Measurements from ENCODE around the gene WASL. TPM values are rescaled to one million over a fixed set of nuclear protein-coding genes. Genes with fewer than 3 reads are reported as not detected.
"Not testable (repeated sequence)": the region's sequence is repeated elsewhere in the genome, so short reads cannot be mapped to it uniquely, and the experiment has no call there.

WASL gene
- polyA plus RNA-seq (ENCODE audit: insufficient read length in 3 of 3), result 10 to 100 TPM; 67.6 to 71.6 (median 70.0) TPM
- long read RNA-seq, donor 1, full-length matches to known transcripts, result 4 of 64 reads
- long read RNA-seq, donor 1, partial matches to known transcripts, result 60 of 64 reads
- long read RNA-seq, donor 1, other reads (novel, unspliced or antisense), result 0 of 64 reads
- long read RNA-seq, donor 2, full-length matches to known transcripts, result 7 of 20 reads
- long read RNA-seq, donor 2, partial matches to known transcripts, result 13 of 20 reads
- long read RNA-seq, donor 2, other reads (novel, unspliced or antisense), result 0 of 20 reads
- long read RNA-seq, donor 3, full-length matches to known transcripts, result 2 of 23 reads
- long read RNA-seq, donor 3, partial matches to known transcripts, result 21 of 23 reads
- long read RNA-seq, donor 3, other reads (novel, unspliced or antisense), result 0 of 23 reads
- long read RNA-seq, donor 4, full-length matches to known transcripts, result 8 of 14 reads
- long read RNA-seq, donor 4, partial matches to known transcripts, result 6 of 14 reads
- long read RNA-seq, donor 4, other reads (novel, unspliced or antisense), result 0 of 14 reads
- long read RNA-seq, donor 5, full-length matches to known transcripts, result 3 of 17 reads
- long read RNA-seq, donor 5, partial matches to known transcripts, result 14 of 17 reads
- long read RNA-seq, donor 5, other reads (novel, unspliced or antisense), result 0 of 17 reads
- long read RNA-seq, donor 6, full-length matches to known transcripts, result 10 of 29 reads
- long read RNA-seq, donor 6, partial matches to known transcripts, result 19 of 29 reads
- long read RNA-seq, donor 6, other reads (novel, unspliced or antisense), result 0 of 29 reads
- long read RNA-seq, donor 7, full-length matches to known transcripts, result 4 of 55 reads
- long read RNA-seq, donor 7, partial matches to known transcripts, result 51 of 55 reads
- long read RNA-seq, donor 7, other reads (novel, unspliced or antisense), result 0 of 55 reads
- long read RNA-seq, donor 8, full-length matches to known transcripts, result 3 of 9 reads
- long read RNA-seq, donor 8, partial matches to known transcripts, result 6 of 9 reads
- long read RNA-seq, donor 8, other reads (novel, unspliced or antisense), result 0 of 9 reads
- long read RNA-seq, donor 9, full-length matches to known transcripts, result 7 of 33 reads
- long read RNA-seq, donor 9, partial matches to known transcripts, result 26 of 33 reads
- long read RNA-seq, donor 9, other reads (novel, unspliced or antisense), result 0 of 33 reads
- long read RNA-seq, donor 10, full-length matches to known transcripts, result 4 of 34 reads
- long read RNA-seq, donor 10, partial matches to known transcripts, result 30 of 34 reads
- long read RNA-seq, donor 10, other reads (novel, unspliced or antisense), result 0 of 34 reads
- long read RNA-seq, donor 11, full-length matches to known transcripts, result 4 of 36 reads
- long read RNA-seq, donor 11, partial matches to known transcripts, result 32 of 36 reads
- long read RNA-seq, donor 11, other reads (novel, unspliced or antisense), result 0 of 36 reads
- long read RNA-seq, donor 12, full-length matches to known transcripts, result 6 of 26 reads
- long read RNA-seq, donor 12, partial matches to known transcripts, result 20 of 26 reads
- long read RNA-seq, donor 12, other reads (novel, unspliced or antisense), result 0 of 26 reads
- long read RNA-seq, donor 13, full-length matches to known transcripts, result 2 of 16 reads
- long read RNA-seq, donor 13, partial matches to known transcripts, result 14 of 16 reads
- long read RNA-seq, donor 13, other reads (novel, unspliced or antisense), result 0 of 16 reads
- long read RNA-seq, donor 14, full-length matches to known transcripts, result 6 of 74 reads
- long read RNA-seq, donor 14, partial matches to known transcripts, result 68 of 74 reads
- long read RNA-seq, donor 14, other reads (novel, unspliced or antisense), result 0 of 74 reads
- long read RNA-seq, donor 15, full-length matches to known transcripts, result 9 of 40 reads
- long read RNA-seq, donor 15, partial matches to known transcripts, result 31 of 40 reads
- long read RNA-seq, donor 15, other reads (novel, unspliced or antisense), result 0 of 40 reads
- long read RNA-seq, donor 16, full-length matches to known transcripts, result 10 of 29 reads
- long read RNA-seq, donor 16, partial matches to known transcripts, result 19 of 29 reads
- long read RNA-seq, donor 16, other reads (novel, unspliced or antisense), result 0 of 29 reads

DNA sequence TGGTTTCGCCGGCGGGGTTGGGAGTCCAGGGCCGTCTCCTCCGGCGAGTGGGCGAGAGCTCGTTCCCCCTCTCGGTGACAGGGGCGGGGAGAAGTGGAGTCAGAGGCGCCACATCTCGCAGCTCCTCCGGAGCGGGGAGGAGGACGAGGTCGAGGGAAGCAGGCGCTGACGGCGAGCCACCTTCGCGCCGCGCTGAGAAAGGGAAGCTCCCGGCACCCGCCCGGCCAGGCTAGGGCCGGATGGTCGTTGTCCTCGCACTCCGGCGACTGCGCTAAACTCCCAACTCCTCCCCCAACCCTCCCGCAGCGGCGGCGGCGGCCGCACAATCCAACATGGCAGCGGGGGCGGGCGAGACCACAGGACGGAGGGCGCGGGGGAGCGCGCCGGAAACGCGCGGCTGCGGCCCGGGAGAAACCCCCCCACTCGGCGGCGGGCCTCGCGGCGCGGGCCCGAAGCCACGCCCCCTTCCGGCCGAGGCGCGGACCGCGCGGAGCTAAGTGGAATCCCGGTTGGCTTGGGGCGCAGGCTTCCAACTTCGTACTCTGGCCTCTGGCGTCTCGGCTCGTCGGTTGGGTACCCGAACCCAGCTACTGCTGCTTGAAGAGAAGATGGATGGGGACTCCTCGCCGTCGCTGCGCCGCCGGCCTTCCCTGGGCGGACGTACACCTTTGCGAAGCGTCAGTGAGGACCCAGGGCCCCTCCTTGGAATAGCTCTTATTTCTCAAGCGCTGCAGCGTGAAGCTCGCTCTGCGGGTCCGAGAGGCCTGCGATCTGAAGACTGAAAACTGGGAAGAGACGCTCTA lies at the start of gene WASL:
Gene WASL, minus strand, starts transcription at position 270 of the 803 bp plus-strand sequence. Its CDS starts 269 bp downstream, at position 1.
- peak; percentile 92 for DNase-seq

DNA sequence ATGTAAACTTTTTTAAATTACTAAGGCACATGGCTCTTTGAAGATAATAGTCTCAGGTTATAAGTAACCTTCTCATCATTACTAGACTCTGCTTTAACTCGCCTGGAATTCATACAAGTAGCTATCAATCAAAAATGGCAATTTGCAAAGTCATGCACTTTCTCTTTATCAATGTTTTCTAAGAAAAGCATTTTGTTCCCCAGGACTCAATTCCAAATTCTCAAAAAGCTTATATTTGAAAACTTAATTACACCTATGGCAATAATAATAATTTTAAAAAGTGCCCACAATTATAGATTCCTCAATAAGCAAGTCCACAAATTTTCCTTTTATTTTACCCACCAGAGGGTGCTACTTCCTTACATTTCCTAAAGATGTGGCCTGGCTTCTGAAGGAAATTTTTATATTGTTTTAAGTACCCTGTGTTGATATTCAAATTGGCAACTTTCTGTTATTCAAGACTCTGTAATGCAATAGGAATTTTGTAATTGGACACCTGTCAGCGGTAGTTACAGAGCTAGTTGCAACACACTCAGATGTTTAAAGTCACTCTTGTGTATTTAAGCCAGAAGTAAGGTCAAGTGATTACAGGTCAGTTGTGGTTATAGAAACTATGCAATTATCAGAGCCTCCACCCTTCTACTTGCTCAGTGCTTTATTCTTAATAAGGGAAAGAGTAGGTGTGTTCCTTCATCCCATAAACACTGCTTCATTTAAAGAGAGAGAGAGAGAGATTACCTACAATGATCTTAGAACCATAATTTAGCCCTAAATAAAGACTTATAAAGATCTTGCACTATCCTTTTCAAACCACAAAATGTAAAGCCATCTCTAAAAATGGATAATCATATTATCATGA lies 49.1 kb upstream of the WASL start:
- DNase-seq, result peak; percentile 50

DNA sequence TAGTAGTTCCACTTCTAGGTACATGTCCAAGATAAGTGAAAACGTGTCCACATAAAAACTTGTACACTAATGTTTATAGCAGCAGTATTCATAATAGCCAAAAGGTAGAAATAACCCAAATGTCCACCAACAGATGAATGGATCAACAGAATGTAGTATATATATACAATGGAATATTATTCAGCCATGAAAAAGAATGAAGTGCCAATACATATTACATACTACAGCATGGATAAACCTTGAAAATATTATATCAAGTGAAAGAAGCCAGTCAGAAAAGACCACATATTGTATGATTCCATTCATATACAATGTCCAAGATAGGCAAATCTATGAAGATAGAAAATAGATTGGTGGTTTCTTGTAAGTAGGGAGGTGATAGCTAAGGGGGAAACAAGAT lies 47.8 kb upstream of the WASL start:
- DNase-seq, result no peak

DNA sequence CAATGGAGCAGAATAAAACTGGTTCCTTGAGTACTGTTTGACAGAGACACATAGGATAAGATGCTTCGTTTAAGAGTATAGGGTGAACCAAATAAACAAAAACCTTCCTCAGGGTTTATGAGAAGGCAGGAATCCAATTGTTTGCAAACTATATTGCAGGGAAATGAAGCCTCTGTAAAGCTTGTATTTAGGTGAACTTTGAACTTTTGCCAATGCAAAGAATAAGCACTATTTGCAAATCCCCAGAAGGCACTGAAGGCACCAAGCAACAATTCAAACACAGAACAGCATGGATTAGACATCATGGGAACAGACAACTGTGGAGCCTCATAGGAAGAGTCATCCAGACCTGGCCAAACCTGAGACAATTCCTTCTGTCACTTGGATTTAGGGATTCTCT lies 47.1 kb upstream of the WASL start:
- DNase-seq, result no peak

DNA sequence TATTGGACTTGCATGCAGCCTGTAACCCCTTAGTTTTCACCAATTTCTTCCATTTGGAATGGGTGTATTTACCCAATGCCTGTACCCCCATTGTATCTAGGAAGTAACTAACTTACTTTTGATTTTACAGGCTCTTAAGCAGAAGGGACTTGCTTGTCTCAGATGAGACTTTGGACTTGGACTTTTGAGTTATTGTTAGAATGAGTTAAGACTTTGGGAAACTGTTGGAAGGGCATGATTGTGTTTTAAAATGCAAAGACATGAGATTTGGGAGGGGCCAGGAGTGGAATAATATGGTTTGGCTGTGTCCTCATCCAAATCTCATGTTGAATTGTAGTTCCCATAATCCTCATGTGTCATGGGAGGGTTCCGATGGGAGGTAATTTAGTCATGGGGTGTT lies 46.3 kb upstream of the WASL start:
- not testable (repeated sequence) for DNase-seq

DNA sequence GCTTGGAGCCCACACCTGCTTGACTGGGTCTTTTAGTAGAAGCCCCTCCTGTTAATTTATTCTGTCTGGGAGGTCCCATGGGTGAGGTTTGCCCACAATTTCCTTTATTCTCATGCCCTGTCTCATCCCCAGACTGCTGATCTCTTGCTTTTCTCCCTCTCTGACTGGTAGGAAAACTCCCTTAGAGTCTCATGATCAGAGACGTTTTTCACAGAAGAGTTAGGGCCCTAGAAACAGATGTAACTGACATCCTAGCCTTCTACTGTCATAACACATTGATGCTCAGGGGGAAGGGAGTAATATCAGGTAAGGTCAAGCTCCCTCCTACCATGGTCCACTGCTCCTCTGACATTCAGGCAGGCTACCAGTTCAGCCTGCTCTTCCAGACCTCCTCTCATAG lies 43.7 kb upstream of the WASL start:
- no peak for DNase-seq

DNA sequence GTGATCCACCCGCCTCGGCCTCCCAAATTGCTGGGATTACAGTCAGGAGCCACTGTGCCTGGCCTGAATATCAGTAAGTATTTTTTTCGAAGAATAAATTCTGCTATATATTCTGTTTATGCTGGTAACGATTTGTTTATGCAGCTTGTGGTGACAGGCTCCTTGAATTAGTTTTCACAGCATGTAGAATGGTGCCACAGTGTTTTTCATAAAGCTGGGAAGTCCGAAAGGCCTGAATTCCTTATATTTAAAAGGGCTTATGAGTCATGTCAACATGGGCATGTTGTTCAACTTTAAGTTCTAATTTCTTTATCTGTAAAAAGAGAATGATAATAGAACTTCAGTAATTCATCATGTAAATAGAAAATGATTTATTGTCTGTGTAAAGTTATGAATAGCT lies 42.2 kb upstream of the WASL start:
- DNase-seq, result no peak

DNA sequence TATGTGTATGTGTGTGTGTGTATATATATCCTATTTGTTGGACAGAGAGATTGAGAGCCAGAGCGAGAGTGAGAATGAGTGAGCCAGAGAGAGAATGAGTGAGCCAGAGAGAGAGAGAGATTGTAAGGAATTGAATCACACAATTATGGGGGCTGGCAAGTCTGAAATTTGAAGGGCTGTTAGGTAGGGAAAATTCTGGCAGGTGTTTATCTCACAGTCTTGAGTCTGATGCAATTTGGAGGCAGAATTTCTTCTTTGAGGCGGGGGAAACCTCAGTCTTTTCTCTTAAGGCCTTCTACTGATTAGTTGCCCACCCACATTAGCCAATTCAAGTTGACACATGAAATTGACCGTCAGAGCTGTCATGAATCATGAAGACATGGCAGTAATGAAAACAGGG lies 41.0 kb upstream of the WASL start:
- DNase-seq, result no peak

DNA sequence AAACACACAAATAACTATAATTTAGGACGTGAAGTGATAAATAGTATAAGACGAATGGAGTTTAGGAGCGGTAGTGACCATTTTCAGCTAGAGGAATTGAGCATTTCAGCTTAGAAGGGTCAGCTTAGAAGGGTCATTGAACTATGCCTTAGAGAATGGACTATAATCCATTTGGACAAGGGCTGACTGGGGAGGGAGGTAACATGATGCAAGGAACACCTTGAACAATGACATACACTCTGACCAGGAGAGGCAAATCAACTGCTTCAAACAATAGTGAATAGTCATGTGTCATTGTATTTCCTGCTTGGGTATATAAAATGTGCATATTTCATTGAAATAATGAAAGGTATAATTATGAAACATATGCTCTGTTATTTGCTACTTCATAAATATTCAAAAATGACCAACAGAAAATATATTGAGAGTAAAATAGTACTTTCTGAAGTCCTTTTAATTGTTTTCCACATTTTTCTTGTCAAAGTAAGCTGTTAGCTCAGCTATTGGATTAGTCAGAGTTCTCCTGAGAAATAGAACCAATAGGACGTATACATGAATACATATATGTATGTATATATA lies 40.5 kb upstream of the WASL start:
- no peak for DNase-seq

DNA sequence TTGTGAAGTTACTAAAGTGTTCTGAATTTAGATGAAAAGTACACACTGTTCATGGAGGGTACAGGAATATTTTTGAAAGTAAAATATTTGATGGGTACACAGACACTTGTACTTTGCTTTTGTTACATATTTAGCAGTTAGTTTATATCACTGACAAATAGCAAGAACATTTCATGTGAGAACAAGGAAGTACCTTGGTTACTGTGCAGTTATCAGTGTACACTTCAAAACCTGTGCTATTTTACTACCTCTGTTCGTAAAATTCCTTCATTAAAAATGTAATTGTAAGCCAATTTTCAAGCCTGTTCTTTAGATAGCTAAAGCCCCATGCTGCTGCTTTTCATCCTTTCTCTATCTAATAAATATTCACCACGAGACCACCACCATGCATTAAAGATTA lies 39.8 kb upstream of the WASL start:
- DNase-seq, result no peak

DNA sequence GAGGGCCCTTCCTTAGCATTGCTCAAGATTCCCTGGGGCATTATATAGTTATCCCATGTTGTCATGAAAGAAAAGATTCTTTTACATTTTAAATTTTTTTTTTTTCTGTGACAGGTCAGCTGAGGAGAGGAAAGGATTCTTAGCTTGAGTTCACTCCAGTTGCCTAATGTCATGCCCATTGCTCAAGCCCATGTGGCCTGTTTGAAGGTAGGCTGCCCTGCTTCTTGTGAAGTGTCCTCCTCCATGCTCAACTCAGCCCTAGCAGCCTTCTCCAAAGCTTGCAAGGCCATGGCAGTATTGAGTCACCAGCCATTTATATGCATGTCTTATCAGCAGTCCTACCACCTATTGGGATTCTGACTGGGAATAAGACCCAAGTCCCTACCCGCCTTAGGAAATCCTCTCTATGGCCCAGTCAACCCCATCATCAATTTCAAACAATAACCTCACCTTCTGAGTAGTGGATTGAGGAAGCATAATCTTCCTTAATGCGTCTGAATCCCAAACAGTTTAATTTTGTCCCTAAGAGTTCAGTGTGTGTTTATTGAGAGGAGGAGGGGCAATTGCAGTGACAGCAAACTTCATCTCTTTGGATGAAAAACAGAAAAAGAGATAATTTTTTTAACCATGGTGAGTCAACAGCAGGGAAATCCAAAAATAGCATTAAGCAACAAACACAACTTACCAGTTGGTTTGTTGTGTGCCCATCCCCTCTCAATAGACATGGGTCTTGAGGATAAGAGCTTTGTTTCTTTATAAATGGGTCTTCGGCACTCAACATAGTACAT lies 38.6 kb upstream of the WASL start:
- no peak for DNase-seq

DNA sequence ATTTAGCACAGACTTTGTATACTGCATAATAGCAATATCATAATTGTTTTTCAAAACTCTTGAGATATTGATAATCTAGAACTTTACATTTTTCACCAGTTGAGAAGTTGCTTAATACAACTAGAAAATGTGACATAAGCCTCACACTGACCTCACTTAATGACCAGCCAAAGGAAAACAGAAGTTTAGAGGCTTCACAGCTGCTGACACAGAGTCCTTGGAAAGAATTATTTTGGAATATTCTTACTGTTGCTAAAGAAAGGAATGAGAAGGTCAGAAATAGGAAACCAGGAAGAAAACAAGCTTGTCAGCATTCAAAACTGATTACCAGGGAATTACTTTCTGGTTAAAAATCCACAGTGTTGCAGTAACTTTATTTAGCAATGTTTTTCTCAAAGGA lies 35.5 kb upstream of the WASL start:
- DNase-seq, result peak; percentile 69

DNA sequence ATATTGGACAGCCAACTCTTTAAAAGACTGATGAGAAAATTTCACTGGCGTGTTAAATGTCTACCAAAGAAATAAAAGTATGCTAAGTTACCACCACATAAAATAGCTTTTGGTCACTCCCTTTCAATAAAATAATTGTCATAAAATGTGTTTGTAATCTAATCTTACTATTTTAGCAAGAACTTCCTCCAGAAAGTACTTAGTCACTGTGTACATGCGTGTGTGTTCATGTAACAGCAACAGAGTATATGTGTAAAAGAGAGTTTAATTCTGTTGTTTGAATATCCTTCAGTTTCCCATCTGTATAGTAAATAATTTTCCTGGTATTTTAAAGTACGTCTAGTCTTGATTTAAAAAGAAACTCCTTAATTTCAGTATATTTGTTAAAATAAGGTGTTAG lies 35.0 kb upstream of the WASL start:
- DNase-seq, result no peak

DNA sequence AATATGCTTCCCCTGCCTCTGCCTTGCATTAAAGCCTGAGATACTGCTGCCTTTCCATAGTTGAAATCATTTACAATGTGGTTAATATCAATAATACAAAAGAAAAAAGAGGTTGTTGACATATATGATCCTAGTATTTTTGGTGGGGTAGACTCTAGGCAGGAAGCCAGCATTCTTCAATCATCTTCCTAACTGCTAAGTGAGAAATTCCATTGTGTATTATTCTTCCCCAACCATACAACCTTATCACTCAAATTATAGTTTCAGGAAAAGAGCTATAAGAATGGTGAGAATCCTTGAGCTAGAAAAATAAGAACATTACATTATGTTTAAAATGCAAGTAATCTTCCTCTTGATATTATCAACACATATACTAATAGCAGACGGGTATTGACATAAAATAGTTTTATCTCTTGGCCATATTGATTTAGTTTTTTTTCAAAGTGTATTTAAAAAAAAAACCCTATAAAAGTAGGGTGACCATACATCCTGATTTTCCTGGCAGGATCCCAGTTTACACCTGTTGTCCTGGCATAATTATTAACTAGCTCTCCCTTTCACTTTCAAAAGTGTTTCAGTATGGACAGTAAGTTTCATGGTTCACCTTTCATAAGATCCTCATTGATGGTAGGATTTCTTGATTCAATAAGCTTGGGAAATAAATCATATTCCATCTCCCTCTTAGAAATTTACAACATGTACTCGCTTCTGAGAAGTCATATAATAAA lies 33.4 kb upstream of the WASL start:
- no peak for DNase-seq

DNA sequence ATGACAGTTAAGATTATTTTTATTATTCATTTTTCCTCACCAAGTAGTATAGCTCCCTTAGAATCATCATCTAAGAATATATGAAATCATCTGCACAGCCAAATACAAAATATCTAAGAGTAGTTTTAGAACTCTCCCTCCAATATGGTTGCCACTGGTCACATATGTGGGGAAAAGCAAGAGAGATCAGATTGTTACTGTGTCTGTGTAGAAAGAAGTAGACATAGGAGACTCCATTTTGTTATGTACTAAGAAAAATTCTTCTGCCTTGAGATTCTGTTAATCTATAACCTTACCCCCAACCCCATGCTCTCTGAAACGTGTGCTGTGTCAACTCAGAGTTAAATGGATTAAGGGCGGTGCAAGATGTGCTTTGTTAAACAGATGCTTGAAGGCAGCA lies 31.7 kb upstream of the WASL start:
- DNase-seq, result not testable (repeated sequence)

DNA sequence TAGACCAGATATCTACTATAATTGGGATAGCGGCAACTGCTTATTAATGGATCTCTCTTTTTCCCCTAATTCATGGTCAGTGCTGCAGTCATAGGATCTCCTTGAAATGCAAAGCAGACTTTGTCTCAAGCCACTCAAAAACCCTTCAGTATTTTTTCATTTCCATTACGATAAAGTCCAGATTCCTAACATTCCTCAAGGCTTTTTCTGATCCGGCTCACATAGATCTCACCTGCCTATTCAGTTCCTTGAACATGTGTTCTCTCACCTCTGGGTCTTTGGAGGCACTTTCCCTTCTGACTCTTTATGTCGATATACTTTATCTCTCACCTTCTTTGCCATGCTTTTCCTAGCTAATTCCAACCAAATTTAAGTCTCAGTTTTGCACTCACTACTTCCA lies 25.7 kb upstream of the WASL start:
- no peak for DNase-seq
